Measurements from ENCODE around the gene IVD. TPM values are rescaled to one million over a fixed set of nuclear protein-coding genes. Genes with fewer than 3 reads are reported as not detected.

The IVD gene
- total RNA-seq, 4 donors from 2014 or later = 27.4 to 34.1 (median 29.1) TPM

DNA sequence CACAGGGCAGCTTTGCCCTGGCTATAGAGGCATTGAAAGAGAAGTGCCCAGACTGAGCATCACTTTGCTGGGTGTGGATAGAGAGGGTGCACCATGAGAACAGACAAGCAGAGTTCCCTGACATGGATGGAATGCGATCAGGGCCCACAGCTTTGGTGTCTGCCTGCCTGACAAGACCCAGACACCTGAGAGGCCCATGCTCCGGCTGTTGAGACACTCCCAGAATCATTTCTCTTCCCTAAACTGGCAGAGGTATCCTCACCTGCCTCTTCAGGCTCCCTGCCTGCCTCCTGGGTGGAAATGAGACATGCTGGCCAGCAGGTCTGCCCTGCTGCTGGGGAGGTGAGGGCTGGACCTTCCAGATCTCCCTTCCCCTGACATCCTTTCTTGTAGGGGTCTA, 54.8 kb downstream of the IVD start:
- Histone ChIP-seq H3K4me1 (peaks cover 0 to 3% of the 10 kb centered on the region in 2 donors), H3K9me3 (no peaks in the 10 kb centered on the region), H3K36me3 (peaks cover 0 to 36% of the 10 kb centered on the region in 2 donors), H3K27me3 (no peaks in the 10 kb centered on the region), H3K4me3 (no peak overlapping the region), H3K27ac (no peak overlapping the region)
- ATAC-seq (no peak), DNase-seq (no peak)
- TF ChIP-seq, protein P1, sequence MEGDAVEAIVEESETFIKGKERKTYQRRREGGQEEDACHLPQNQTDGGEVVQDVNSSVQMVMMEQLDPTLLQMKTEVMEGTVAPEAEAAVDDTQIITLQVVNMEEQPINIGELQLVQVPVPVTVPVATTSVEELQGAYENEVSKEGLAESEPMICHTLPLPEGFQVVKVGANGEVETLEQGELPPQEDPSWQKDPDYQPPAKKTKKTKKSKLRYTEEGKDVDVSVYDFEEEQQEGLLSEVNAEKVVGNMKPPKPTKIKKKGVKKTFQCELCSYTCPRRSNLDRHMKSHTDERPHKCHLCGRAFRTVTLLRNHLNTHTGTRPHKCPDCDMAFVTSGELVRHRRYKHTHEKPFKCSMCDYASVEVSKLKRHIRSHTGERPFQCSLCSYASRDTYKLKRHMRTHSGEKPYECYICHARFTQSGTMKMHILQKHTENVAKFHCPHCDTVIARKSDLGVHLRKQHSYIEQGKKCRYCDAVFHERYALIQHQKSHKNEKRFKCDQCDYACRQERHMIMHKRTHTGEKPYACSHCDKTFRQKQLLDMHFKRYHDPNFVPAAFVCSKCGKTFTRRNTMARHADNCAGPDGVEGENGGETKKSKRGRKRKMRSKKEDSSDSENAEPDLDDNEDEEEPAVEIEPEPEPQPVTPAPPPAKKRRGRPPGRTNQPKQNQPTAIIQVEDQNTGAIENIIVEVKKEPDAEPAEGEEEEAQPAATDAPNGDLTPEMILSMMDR (IDR thresholded peaks at IDR 0.05 in 4 of 5, conservative IDR thresholded peaks at IDR 0.05 in 1 of 5) = no peak
- in situ Hi-C loops (cut with MboI; ENCODE audit: low sequenced_read_pairs in 4 of 4) = no loop called here
- intact Hi-C loops (cut with DNase I; ENCODE audit: low total_unique reads) = no loop called here

DNA sequence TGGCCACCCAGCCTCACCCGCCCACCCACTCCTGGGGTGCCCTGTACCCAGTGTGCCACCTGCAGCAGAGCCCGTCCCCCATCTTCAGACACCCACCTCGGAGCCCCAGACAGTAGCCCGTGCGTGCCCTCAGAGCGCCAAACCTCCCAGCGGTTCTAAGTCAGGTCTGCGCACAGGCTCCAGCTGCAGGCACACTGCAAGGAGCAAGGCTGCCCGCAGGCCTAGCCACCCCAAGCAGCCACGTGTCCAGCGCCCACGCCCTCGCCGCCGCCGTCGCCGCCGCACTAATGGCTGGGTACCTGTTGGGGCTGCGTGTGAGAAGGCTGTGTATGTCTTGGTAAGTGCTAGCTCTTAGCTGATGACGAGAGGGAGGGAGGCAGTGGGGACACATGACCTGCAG, 56.4 kb downstream of the IVD start:
- Histone ChIP-seq H3K27ac (no peak overlapping the region), H3K9me3 (no peaks in the 10 kb centered on the region), H3K36me3 (peaks cover 0 to 47% of the 10 kb centered on the region in 2 donors), H3K4me1 (no peaks in the 10 kb centered on the region), H3K27me3 (no peaks in the 10 kb centered on the region), H3K4me3 (no peak overlapping the region)
- TF ChIP-seq, protein P1 (IDR thresholded peaks at IDR 0.05 in 4 of 5, conservative IDR thresholded peaks at IDR 0.05 in 1 of 5) = no peak
- no peak for TF ChIP-seq POLR2A (IDR thresholded peaks at IDR 0.05)
- in situ Hi-C loops (cut with MboI; ENCODE audit: low sequenced_read_pairs in 4 of 4) (no loop called here), intact Hi-C loops (cut with DNase I; ENCODE audit: low total_unique reads) (no loop called here)
- ATAC-seq (no peak), DNase-seq (no peak)

DNA sequence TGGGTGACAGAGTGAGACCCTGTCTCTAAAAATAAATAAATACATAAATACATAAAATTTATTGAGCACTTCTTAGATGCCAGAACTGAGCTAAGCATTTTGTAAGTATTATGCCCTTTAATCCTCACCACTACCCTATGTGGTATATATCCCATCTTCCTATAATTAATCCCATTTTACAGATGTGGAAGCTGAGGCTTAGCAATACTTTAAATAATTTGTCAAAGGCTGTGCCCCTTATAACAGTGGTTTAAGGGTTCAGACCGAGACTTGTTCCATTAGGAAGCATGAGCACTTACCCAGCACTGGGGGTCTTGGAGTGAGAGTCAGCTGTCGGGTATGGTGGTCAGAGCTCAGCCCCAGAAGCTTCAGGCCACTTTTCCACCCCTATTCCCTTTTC, 57.7 kb downstream of the IVD start:
- Histone ChIP-seq H3K27me3 (no peaks in the 10 kb centered on the region), H3K4me1 (no peaks in the 10 kb centered on the region), H3K36me3 (peaks cover 0 to 47% of the 10 kb centered on the region in 2 donors), H3K4me3 (no peak overlapping the region), H3K9me3 (no peaks in the 10 kb centered on the region), H3K27ac (no peak overlapping the region)
- in situ Hi-C loops (cut with MboI; ENCODE audit: low sequenced_read_pairs in 4 of 4) (no loop called here), intact Hi-C loops (cut with DNase I; ENCODE audit: low total_unique reads) (no loop called here)
- DNase-seq = no peak
- TF ChIP-seq, protein P1 (IDR thresholded peaks at IDR 0.05 in 4 of 5, conservative IDR thresholded peaks at IDR 0.05 in 1 of 5) = no peak
- no peak for TF ChIP-seq POLR2A (IDR thresholded peaks at IDR 0.05)
- ATAC-seq = no peak

DNA sequence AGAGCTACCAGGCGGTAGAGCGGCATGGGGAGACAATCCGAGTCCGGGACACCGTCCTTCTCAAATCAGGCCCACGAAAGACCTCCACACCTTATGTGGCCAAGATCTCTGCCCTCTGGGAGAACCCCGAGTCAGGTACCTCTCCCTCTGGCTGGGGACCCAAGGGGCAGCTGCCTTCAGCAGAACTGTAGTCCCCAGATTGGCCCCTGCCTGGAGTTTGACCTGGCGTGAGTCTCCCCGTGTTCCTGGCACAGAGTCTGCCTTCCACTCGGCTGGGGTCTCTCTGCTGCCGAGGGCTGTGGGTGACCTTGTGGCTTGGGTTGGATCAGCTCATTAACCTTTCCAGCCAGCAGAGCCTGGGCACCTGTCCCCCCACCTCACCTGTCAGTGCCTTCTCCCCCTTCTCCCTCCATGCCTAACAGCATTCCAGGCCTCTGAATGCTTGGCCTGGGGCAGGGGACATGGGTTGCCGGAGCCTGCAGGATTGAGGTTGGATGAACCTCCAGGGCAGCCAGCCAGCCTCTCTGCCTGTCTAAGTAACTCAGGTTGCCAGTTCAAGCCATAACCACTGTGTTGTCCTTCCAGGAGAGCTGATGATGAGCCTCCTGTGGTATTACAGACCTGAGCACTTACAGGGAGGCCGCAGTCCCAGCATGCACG, 58.4 kb downstream of the IVD start:
- no peak for DNase-seq
- no peak overlapping the region for H3K27ac ChIP-seq
- H3K4me1 ChIP-seq = no peaks in the 10 kb centered on the region
- no peaks in the 10 kb centered on the region for H3K9me3 ChIP-seq
- H3K36me3 ChIP-seq = peaks cover 0 to 47% of the 10 kb centered on the region in 2 donors
- H3K27me3 ChIP-seq = no peaks in the 10 kb centered on the region
- H3K4me3 ChIP-seq = no peak overlapping the region
- ATAC-seq = no peak
- intact Hi-C loops (cut with DNase I; ENCODE audit: low total_unique reads) (no loop called here), in situ Hi-C loops (cut with MboI; ENCODE audit: low sequenced_read_pairs in 4 of 4) (no loop called here)
- TF ChIP-seq, protein P1 (IDR thresholded peaks at IDR 0.05 in 4 of 5, conservative IDR thresholded peaks at IDR 0.05 in 1 of 5) = no peak
